ENCODE results near the gene DYNLT1. TPM values are rescaled to one million over a fixed set of nuclear protein-coding genes. Genes with fewer than 3 reads are reported as not detected.

The DYNLT1 gene
- total RNA-seq, 1 experiment from 2014 or later, result 105 TPM

DNA sequence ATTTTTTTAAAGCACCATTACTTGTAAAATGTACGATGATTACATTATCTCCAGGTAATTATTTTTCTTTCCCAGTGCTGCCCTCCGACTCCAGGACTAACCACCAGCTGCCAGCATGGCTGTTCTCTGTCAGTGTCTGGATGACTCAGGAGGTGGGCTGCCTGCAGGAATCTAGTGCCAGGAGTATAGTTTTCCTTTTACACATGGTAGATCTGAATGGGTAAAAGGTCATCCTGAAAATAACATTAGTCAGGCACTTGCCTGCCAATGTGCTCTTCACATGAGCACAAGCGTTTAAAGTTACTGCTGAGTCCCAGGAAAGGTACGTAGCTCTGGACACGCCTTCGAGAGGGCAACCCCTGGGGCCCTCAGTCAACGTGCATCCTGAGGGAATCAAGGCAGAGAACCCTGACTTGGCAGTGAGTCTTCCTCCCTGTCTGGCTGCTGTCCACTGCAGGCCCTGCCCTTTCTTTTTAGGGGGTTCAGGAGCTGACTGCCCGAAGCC lies 2.4 kb downstream of the DYNLT1 start:
- no peak overlapping the region for H2BK20ac ChIP-seq (ENCODE audit: low read depth, low read length, poor library complexity, severe bottlenecking)
- DNase-seq, result no peak
- H3K79me2 ChIP-seq (ENCODE audit: insufficient read depth, low read length), result no peaks in the 10 kb centered on the region; the same call in 1 of the 2 replicates
- no peak overlapping the region for H2BK120ac ChIP-seq (ENCODE audit: low read depth, low read length, poor library complexity, severe bottlenecking)
- H3K4me1 ChIP-seq (ENCODE audit: insufficient read depth, low read length), result no peaks in the 10 kb centered on the region
- WGBS (ENCODE audit: extremely low coverage, insufficient read length, low lambda C conversion rate), result no CpG with 5 or more reads among the region's 8 CpGs
- no peak overlapping the region for H3K14ac ChIP-seq (ENCODE audit: insufficient read depth, low read length)
- no peak overlapping the region for H2BK12ac ChIP-seq (ENCODE audit: insufficient read length, low read depth, low read length)
- Mint-ChIP-seq H3K27ac (peak overlapping the region in 1 of 3 experiments; percentile 53; a peak in 1 of 7 replicates), H3K4me1 (peaks cover 28 to 29% of the 10 kb centered on the region in 2 experiments), H3K27me3 (ENCODE audit: low read depth) (peaks cover 18% of the 10 kb centered on the region), H3K9me3 (no peaks in the 10 kb centered on the region), H3K36me3 (ENCODE audit: insufficient read depth in 1 of 3, low read depth in 3 of 3) (peaks cover 3 to 22% (median 14%) of the 10 kb centered on the region in 3 experiments; a peak in 6 of 7 replicates), H3K4me3 (peak overlapping the region in 1 of 2 experiments; percentile 93; a peak in 2 of 5 replicates)
- no peak overlapping the region for H4K8ac ChIP-seq (replicated peaks; ENCODE audit: insufficient read length, low read depth, low read length)
- H3K27me3 ChIP-seq (ENCODE audit: insufficient read depth, low read length), result peaks cover 5% of the 10 kb centered on the region; the same call in 1 of the 2 replicates
- H3K9me3 ChIP-seq (ENCODE audit: control insufficient read depth, low read depth, low read length), result no peaks in the 10 kb centered on the region
- no peak for TF ChIP-seq CTCF (conservative IDR thresholded peaks at IDR 0.05)
- no peak overlapping the region for H4K91ac ChIP-seq (ENCODE audit: insufficient read length, low read depth, low read length)
- H3K9ac ChIP-seq (ENCODE audit: extremely low read depth, insufficient read length, low read length), result no peak overlapping the region
- no peak overlapping the region for H3K4ac ChIP-seq (ENCODE audit: low read depth, low read length)
- no peak overlapping the region for H2BK5ac ChIP-seq (ENCODE audit: insufficient read length, low read length)
- H3K56ac ChIP-seq (ENCODE audit: insufficient read length, low read depth, low read length), result no peak overlapping the region
- no peak overlapping the region for H3K18ac ChIP-seq (ENCODE audit: insufficient read length, low read depth, low read length)
- H2BK15ac ChIP-seq (ENCODE audit: low read depth, low read length), result no peak overlapping the region
- H3T11ph ChIP-seq (ENCODE audit: low read length), result no peak overlapping the region
- no peak overlapping the region for H3K23ac ChIP-seq (ENCODE audit: insufficient read length, low read depth, low read length)
- H4K20me1 ChIP-seq (ENCODE audit: control insufficient read depth, insufficient read depth, insufficient read length), result no peaks in the 10 kb centered on the region
- H3K23me2 ChIP-seq (ENCODE audit: insufficient read length, low read depth, low read length, poor library complexity, severe bottlenecking), result peaks cover 4% of the 10 kb centered on the region
- no peak overlapping the region for H4K5ac ChIP-seq (ENCODE audit: insufficient read length, low read depth, low read length)
- H3K4me2 ChIP-seq (ENCODE audit: insufficient read depth, insufficient read length, low read length), result no peak overlapping the region
- H3K27ac ChIP-seq (ENCODE audit: insufficient read length, low read depth, low read length), result no peak overlapping the region
- H3K79me1 ChIP-seq (ENCODE audit: insufficient read depth, low read depth, low read length, poor library complexity, severe bottlenecking), result no peaks in the 10 kb centered on the region
- H2AFZ ChIP-seq (ENCODE audit: low read length), result no peak overlapping the region
- H2AK5ac ChIP-seq (ENCODE audit: insufficient read length, low read length), result no peak overlapping the region
